Measurements from ENCODE around the gene C13orf46. TPM values are rescaled to one million over a fixed set of nuclear protein-coding genes. Genes with fewer than 3 reads are reported as not detected.

The C13orf46 gene
- total RNA-seq, 5 donors from 2014 or later (not counting 1 experiment from before 2014, with no cell fraction given) = 18.4 to 33.9 (median 25.3) TPM

DNA sequence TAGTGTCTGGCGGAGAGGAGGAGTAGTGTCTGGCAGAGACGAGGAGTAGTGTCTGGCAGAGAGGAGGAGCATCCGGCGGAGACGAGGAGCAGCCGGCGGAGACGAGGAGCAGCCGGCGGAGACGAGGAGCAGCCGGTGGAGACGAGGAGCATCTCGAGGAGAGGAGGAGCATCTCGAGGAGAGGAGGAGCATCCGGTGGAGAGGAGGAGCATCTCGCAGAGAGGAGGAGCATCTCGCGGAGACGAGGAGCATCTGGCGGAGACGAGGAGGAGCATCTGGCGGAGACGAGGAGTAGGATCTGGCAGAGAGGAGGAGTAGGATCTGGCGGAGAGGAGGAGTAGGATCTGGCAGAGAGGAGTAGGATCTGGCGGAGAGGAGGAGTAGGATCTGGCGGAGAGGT is 18.2 kb downstream of the C13orf46 start:
- no peak overlapping the region for H3K27ac ChIP-seq (ENCODE audit: low read length)
- H3K36me3 ChIP-seq (ENCODE audit: control insufficient read depth in 2 of 2, extremely low read depth in 1 of 2, insufficient read depth in 1 of 2, low read length in 1 of 2) = peaks cover 21 to 38% of the 10 kb centered on the region in 2 donors
- Mint-ChIP-seq H3K27ac (no peak overlapping the region), H3K9me3 (peaks cover 0 to 3% (median 0%) of the 10 kb centered on the region in 3 donors), H3K4me1 (peaks cover 3 to 14% (median 12%) of the 10 kb centered on the region in 3 donors), H3K4me3 (no peak overlapping the region), H3K36me3 (peaks cover 34% of the 10 kb centered on the region), H3K27me3 (no peaks in the 10 kb centered on the region)
- peaks cover 0 to 13% of the 10 kb centered on the region in 2 experiments for H3K4me1 ChIP-seq (ENCODE audit: control insufficient read depth in 1 of 2, extremely low read depth in 1 of 2, insufficient read depth in 2 of 2, low read length in 2 of 2)
- ChIA-PET CTCF (no interaction called here), POLR2A (no interaction called here)
- ATAC-seq (replicated peaks in 1 of 4) (no peak), DNase-seq (no peak)
- H3K4me3 ChIP-seq (ENCODE audit: control insufficient read depth in 1 of 2, extremely low read depth in 1 of 2, low read length in 1 of 2) = no peak overlapping the region
- H3K9me3 ChIP-seq = no peaks in the 10 kb centered on the region
- 90% methylated on average over 27 of the region's 27 CpGs for WGBS (ENCODE audit: insufficient coverage)
- no peaks in the 10 kb centered on the region for H3K27me3 ChIP-seq (replicated peaks in 1 of 2; ENCODE audit: control insufficient read depth in 2 of 2, extremely low read depth in 1 of 2, insufficient read depth in 2 of 2, low read length in 1 of 2)

DNA sequence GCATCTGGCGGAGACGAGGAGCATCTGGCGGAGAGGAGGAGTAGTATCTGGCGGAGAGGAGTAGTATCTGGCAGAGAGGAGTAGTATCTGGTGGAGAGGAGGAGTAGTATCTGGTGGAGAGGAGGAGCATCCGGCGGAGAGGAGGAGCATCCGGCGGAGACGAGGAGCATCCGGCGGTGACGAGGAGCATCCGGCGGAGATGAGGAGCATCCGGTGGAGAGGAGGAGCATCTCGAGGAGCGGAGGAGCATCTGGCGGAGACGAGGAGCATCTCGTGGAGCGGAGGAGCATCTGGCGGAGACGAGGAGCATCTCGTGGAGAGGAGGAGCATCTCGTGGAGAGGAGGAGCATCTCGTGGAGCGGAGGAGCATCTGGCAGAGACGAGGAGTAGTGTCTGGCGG is 18.6 kb downstream of the C13orf46 start:
- Mint-ChIP-seq H3K27me3 (no peaks in the 10 kb centered on the region), H3K27ac (no peak overlapping the region), H3K4me3 (no peak overlapping the region), H3K9me3 (peaks cover 0 to 3% (median 0%) of the 10 kb centered on the region in 3 donors), H3K4me1 (peaks cover 3 to 14% (median 13%) of the 10 kb centered on the region in 3 donors), H3K36me3 (peaks cover 30% of the 10 kb centered on the region)
- peaks cover 21 to 38% of the 10 kb centered on the region in 2 donors for H3K36me3 ChIP-seq (ENCODE audit: control insufficient read depth in 2 of 2, extremely low read depth in 1 of 2, insufficient read depth in 1 of 2, low read length in 1 of 2)
- DNase-seq (no peak), ATAC-seq (replicated peaks in 1 of 4) (no peak)
- H3K27me3 ChIP-seq (replicated peaks in 1 of 2; ENCODE audit: control insufficient read depth in 2 of 2, extremely low read depth in 1 of 2, insufficient read depth in 2 of 2, low read length in 1 of 2) = no peaks in the 10 kb centered on the region
- H3K4me3 ChIP-seq (ENCODE audit: control insufficient read depth in 1 of 2, extremely low read depth in 1 of 2, low read length in 1 of 2) = no peak overlapping the region
- WGBS (ENCODE audit: insufficient coverage) = 95% methylated on average over 28 of the region's 29 CpGs
- no peaks in the 10 kb centered on the region for H3K9me3 ChIP-seq
- peaks cover 0 to 18% of the 10 kb centered on the region in 2 experiments for H3K4me1 ChIP-seq (ENCODE audit: control insufficient read depth in 1 of 2, extremely low read depth in 1 of 2, insufficient read depth in 2 of 2, low read length in 2 of 2)
- ChIA-PET CTCF (no interaction called here), POLR2A (interaction anchor here in 1 of 2 donors (0.6 kb wide), 1 partner anchor 269 kb away, joined by 16 read pairs; no protein-coding TSS in a partner anchor)
- no peak overlapping the region for H3K27ac ChIP-seq (ENCODE audit: low read length)

DNA sequence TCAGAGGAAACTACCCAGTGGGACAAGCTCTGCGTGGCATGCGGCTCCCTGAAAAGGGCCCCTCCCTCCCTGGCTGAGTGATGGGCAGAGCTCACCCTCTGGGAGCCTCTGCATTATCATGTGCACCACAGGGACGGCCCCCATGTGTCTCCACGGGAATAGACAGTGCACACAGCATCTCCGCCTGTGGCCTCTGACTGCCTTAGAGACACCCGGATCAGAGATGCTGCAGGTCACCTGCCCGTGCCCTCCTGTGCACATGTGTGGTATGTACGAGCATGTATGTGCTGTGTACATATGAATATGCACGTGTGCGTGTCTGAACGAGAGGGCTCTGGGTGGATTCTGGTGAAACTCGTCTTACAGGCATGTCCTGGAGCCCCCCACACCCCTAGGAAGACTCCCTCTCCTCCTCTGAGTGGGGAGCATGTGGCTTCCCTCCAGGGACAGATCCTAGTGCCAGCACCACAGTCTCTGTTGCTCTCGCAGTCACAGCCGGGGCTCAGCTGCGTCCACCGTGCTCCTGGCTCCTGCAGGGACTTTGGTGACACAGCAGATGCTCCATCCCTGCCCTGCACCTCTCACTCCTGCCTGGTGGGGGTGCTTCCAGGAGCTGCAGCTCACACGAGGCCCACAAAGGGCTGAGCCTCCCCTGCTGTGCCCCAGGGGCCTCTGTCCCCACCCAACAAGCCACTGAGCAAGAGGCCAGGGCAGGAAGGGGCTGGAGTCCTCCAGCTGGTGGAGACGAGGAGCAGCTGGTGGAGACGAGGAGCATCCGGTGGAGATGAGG is 19.6 kb downstream of the C13orf46 start:
- peaks cover 27% of the 10 kb centered on the region for H3K36me3 Mint-ChIP-seq

DNA sequence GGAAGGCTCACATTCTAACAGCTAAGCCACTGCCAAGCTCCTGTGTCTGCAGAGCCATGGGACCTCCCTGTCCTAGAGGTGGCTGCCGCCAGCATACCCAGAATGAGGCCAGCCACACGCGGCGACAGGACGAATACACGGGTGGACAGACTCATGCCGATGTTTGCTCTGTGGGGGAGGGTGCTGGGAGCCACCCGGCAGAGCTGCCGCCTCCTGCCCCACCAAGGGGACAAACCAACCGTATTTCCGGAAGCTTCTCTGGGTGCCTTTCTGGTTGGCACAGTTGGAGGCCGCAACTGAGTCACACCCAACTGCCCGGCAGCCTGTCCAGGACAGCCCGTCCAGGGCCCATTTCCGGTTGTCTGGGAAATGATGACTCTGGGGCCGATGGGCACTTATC is 20.3 kb downstream of the C13orf46 start:
- Histone ChIP-seq H3K4me1 (ENCODE audit: control insufficient read depth in 1 of 2, extremely low read depth in 1 of 2, insufficient read depth in 2 of 2, low read length in 2 of 2) (peaks cover 0 to 18% of the 10 kb centered on the region in 2 experiments), H3K36me3 (ENCODE audit: control insufficient read depth in 2 of 2, extremely low read depth in 1 of 2, insufficient read depth in 1 of 2, low read length in 1 of 2) (peaks cover 20 to 38% of the 10 kb centered on the region in 2 donors), H3K27ac (ENCODE audit: low read length) (no peak overlapping the region), H3K27me3 (replicated peaks in 1 of 2; ENCODE audit: control insufficient read depth in 2 of 2, extremely low read depth in 1 of 2, insufficient read depth in 2 of 2, low read length in 1 of 2) (no peaks in the 10 kb centered on the region), H3K4me3 (ENCODE audit: control insufficient read depth in 1 of 2, extremely low read depth in 1 of 2, low read length in 1 of 2) (no peak overlapping the region), H3K9me3 (no peaks in the 10 kb centered on the region)
- H3K36me3 Mint-ChIP-seq = peaks cover 24% of the 10 kb centered on the region
- ChIA-PET POLR2A (no interaction called here), CTCF (interaction anchor here in 1 of 2 donors (0.6 kb wide), 1 partner anchor 23 kb away, joined by 4 read pairs; no protein-coding TSS in a partner anchor)
- no peak overlapping the region for H3K4me3 Mint-ChIP-seq
- WGBS (ENCODE audit: insufficient coverage) = 91% methylated on average over 16 of the region's 16 CpGs
- peaks cover 0 to 3% (median 0%) of the 10 kb centered on the region in 3 donors for H3K9me3 Mint-ChIP-seq
- no peaks in the 10 kb centered on the region for H3K27me3 Mint-ChIP-seq
- H3K27ac Mint-ChIP-seq = no peak overlapping the region
- DNase-seq = no peak
- ATAC-seq (replicated peaks in 1 of 4) = no peak
- H3K4me1 Mint-ChIP-seq = peaks cover 3 to 15% (median 14%) of the 10 kb centered on the region in 3 donors

More for the DNA sequence above, 19.6 kb downstream of the C13orf46 start:
- CTCF ChIA-PET = no interaction called here
- DNase-seq (no peak), ATAC-seq (replicated peaks in 1 of 4) (no peak)
- POLR2A ChIA-PET = no interaction called here
- Histone ChIP-seq H3K36me3 (ENCODE audit: control insufficient read depth in 2 of 2, extremely low read depth in 1 of 2, insufficient read depth in 1 of 2, low read length in 1 of 2) (peaks cover 23 to 38% of the 10 kb centered on the region in 2 donors), H3K27me3 (replicated peaks in 1 of 2; ENCODE audit: control insufficient read depth in 2 of 2, extremely low read depth in 1 of 2, insufficient read depth in 2 of 2, low read length in 1 of 2) (no peaks in the 10 kb centered on the region), H3K4me3 (ENCODE audit: control insufficient read depth in 1 of 2, extremely low read depth in 1 of 2, low read length in 1 of 2) (no peak overlapping the region), H3K27ac (ENCODE audit: low read length) (no peak overlapping the region), H3K4me1 (ENCODE audit: control insufficient read depth in 1 of 2, extremely low read depth in 1 of 2, insufficient read depth in 2 of 2, low read length in 2 of 2) (peaks cover 0 to 18% of the 10 kb centered on the region in 2 experiments), H3K9me3 (no peaks in the 10 kb centered on the region)
- H3K4me3 Mint-ChIP-seq = no peak overlapping the region
- H3K27ac Mint-ChIP-seq = no peak overlapping the region
- peaks cover 3 to 14% (median 14%) of the 10 kb centered on the region in 3 donors for H3K4me1 Mint-ChIP-seq
- no peaks in the 10 kb centered on the region for H3K27me3 Mint-ChIP-seq
- WGBS (ENCODE audit: insufficient coverage) = 87% methylated on average over 13 of the region's 20 CpGs
- H3K9me3 Mint-ChIP-seq = peaks cover 0 to 3% (median 0%) of the 10 kb centered on the region in 3 donors

DNA sequence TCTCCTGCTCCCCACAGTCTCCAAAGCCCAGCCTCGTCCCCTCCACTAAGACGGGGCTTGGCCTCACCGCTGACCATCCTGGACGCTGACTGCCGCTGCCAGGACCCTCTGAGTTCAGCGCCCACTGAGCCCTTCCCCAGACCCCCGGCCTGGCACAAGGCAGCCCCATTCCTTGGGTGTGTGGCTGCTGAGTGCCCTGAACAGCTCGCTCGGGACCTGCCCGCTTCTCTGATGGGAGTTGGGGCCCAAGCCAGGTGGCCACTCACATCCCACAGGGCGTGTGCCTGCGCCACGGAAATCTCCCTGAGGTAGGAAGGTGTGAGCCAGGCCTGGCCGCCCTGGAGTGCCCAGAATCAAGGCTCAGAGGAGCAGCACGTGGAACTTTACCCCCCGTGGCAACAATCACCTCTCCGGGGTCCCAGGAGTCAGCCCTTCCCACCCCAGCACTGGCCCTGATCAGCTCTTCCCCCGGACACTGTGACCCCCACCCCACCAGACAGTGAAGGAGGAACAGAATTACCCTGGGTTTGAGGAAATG is 20.8 kb downstream of the C13orf46 start:
- no peak overlapping the region for H3K27ac Mint-ChIP-seq
- Histone ChIP-seq H3K27me3 (replicated peaks in 1 of 2; ENCODE audit: control insufficient read depth in 2 of 2, extremely low read depth in 1 of 2, insufficient read depth in 2 of 2, low read length in 1 of 2) (no peaks in the 10 kb centered on the region), H3K27ac (ENCODE audit: low read length) (no peak overlapping the region), H3K4me3 (ENCODE audit: control insufficient read depth in 1 of 2, extremely low read depth in 1 of 2, low read length in 1 of 2) (no peak overlapping the region), H3K36me3 (ENCODE audit: control insufficient read depth in 2 of 2, extremely low read depth in 1 of 2, insufficient read depth in 1 of 2, low read length in 1 of 2) (peaks cover 15 to 38% of the 10 kb centered on the region in 2 donors), H3K9me3 (no peaks in the 10 kb centered on the region), H3K4me1 (ENCODE audit: control insufficient read depth in 1 of 2, extremely low read depth in 1 of 2, insufficient read depth in 2 of 2, low read length in 2 of 2) (peaks cover 0 to 18% of the 10 kb centered on the region in 2 experiments)
- POLR2A ChIA-PET = no interaction called here
- no peaks in the 10 kb centered on the region for H3K27me3 Mint-ChIP-seq
- WGBS (ENCODE audit: insufficient coverage) = 95% methylated on average over 10 of the region's 18 CpGs
- CTCF ChIA-PET = interaction anchor here in 1 of 2 donors (0.6 kb wide), 1 partner anchor 23 kb away, joined by 4 read pairs; no protein-coding TSS in a partner anchor
- peaks cover 0 to 3% (median 0%) of the 10 kb centered on the region in 3 donors for H3K9me3 Mint-ChIP-seq
- H3K36me3 Mint-ChIP-seq = peaks cover 24% of the 10 kb centered on the region
- no peak overlapping the region for H3K4me3 Mint-ChIP-seq
- DNase-seq = no peak
- ATAC-seq (replicated peaks in 1 of 4) = no peak
- peaks cover 3 to 16% (median 13%) of the 10 kb centered on the region in 3 donors for H3K4me1 Mint-ChIP-seq

DNA sequence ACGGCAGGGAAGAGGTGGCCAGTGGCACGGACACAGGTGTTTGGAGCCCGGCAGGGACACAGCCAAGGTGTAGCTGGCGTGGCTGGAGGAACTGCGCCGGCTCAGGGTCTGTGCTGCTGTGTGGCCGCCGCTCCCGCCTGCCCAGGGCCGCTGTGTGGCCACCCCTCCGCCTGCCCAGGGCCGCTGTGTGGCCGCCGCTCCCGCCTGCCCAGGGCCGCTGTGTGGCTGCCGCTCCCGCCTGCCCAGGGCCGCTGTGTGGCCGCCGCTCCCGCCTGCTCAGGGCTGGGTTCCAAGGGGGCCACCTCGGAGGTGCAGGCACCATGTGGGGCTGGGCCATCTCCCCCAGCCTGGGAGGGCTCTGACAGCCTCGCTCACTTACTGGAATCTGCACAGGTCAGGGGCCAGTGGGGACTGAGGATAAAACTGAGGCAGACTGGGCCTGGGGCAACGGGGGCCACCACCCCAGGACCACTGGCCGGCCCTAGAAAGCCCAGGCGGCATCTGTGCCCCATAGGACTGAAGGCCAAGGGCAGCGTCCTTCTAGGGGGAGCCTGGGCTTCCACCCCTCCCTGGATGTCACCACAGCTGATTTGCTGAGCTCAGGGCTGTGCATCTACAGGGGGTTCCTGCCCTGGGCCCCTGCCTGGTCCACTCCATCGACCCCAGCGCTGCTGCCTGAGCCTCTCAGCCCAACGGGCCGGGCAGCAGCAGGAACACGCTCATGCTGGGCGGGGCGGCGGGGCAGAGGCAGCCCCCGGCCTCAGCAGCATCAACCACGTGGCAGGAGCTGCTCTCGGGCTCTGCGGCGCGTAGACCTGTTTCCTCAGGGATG is 21.5 kb downstream of the C13orf46 start:
- DNase-seq (no peak), ATAC-seq (replicated peaks in 1 of 4) (no peak)
- no peaks in the 10 kb centered on the region for H3K27me3 Mint-ChIP-seq
- 93% methylated on average over 34 of the region's 42 CpGs for WGBS (ENCODE audit: insufficient coverage)
- no peaks in the 10 kb centered on the region for H3K9me3 ChIP-seq
- ChIA-PET CTCF (no interaction called here), POLR2A (no interaction called here)
- H3K9me3 Mint-ChIP-seq = peaks cover 0 to 3% (median 0%) of the 10 kb centered on the region in 3 donors
- H3K36me3 Mint-ChIP-seq = peaks cover 20% of the 10 kb centered on the region
- peaks cover 5 to 19% (median 15%) of the 10 kb centered on the region in 3 donors for H3K4me1 Mint-ChIP-seq
- H3K4me3 Mint-ChIP-seq = no peak overlapping the region
- H3K36me3 ChIP-seq (ENCODE audit: control insufficient read depth in 2 of 2, extremely low read depth in 1 of 2, insufficient read depth in 1 of 2, low read length in 1 of 2) = peaks cover 15 to 38% of the 10 kb centered on the region in 2 donors
- H3K4me1 ChIP-seq (ENCODE audit: control insufficient read depth in 1 of 2, extremely low read depth in 1 of 2, insufficient read depth in 2 of 2, low read length in 2 of 2) = peaks cover 0 to 18% of the 10 kb centered on the region in 2 experiments
- H3K27ac ChIP-seq (ENCODE audit: low read length) = no peak overlapping the region
- H3K4me3 ChIP-seq (ENCODE audit: control insufficient read depth in 1 of 2, extremely low read depth in 1 of 2, low read length in 1 of 2) = no peak overlapping the region
- no peaks in the 10 kb centered on the region for H3K27me3 ChIP-seq (replicated peaks in 1 of 2; ENCODE audit: control insufficient read depth in 2 of 2, extremely low read depth in 1 of 2, insufficient read depth in 2 of 2, low read length in 1 of 2)
- peak overlapping the region in 1 of 2 donors; percentile 58 for H3K27ac Mint-ChIP-seq
